Measurements from ENCODE around the gene ASXL1.

ASXL1 gene

GRCh38 chr20:32468313-32468640 lies 110.1 kb downstream of the ASXL1 start:
- no peak for DNase-seq

DNA sequence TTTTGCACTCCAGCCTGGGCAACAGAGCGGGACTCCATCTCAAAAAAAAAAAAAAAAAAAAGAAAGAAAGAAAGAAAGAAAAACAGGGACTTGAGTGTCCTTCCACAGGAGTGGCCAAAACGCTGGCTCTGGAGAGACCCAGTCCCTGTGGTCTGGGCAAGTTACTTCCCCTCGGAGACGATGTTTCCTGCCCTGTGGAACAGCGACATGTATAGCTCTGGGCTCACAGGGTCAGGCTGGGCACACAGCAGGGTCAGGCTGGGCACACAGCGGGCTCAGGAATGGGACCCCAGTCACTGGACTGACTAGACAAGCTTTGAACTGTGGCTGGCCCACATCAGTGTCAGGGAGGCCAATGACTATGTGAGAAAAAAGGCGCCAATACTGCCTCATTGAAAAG lies 110.7 kb downstream of the ASXL1 start:
- DNase-seq: no peak

- peak; percentile 70 for DNase-seq
These were observed 112.1 kb downstream of the ASXL1 start for GRCh38 chr20:32470025-32470861.

DNA sequence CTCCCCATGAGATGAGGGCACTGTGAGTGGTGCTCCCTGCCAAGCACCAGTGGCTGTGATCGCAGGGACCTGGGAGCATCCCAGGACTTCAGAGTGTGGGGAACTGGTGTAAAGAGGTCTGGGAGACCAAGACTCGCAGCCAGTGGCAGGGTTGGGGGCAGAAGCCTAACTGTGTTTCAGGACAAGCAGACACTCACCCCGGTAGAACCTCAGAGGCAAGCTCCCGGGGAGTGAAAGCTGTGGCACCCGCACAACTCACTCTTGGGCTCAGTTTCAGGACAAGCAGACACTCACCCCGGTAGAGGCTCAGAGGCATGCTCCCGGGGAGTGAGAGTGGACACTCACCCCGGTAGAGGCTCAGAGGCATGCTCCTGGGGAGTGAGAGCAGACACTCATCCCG lies 112.8 kb downstream of the ASXL1 start:
- DNase-seq: no peak

GRCh38 chr20:32472581-32473207 lies 114.6 kb downstream of the ASXL1 start:
- no peak for DNase-seq

DNA sequence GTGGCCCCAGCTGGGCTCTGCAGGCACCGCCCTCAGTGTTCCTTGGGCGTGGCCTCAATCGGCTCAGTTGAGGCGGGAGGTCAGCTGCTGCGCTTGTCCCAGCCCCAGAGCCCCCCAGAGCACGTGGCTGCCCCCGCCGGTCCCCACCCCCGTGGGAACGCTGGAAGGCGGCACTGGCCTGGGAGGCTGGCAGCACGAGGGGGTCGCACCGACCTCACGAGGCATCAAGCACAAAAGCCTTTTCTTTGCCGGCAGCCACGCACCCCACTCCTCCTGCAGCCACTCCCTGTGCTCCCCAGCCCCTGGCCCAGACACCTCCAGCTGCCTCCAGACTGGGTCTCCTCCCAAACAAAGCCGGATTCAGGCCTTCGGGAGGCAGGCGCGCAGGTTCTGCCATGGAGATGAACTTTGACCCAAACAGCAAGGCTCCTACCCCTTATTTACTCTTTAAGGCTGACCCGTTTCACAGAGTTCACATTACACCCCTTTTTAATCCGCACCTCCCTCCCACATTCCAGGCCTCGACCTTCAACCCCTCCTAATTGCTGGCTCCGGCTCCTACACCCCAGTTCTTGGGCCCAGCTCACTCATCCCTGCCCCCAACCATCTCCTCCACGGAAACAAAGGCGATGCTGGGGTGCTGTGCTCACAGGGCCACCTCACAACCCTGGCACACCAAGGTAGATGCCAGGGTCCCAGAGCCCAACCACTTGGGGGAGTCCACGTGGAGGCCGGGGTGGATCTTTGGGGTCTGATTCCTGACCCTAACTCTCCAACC lies 115.3 kb downstream of the ASXL1 start:
- no peak for DNase-seq

- DNase-seq: no peak
These were observed 116.0 kb downstream of the ASXL1 start for GRCh38 chr20:32474009-32474716.

- no peak for DNase-seq
These were observed 116.5 kb downstream of the ASXL1 start for GRCh38 chr20:32474717-32474966.

DNA sequence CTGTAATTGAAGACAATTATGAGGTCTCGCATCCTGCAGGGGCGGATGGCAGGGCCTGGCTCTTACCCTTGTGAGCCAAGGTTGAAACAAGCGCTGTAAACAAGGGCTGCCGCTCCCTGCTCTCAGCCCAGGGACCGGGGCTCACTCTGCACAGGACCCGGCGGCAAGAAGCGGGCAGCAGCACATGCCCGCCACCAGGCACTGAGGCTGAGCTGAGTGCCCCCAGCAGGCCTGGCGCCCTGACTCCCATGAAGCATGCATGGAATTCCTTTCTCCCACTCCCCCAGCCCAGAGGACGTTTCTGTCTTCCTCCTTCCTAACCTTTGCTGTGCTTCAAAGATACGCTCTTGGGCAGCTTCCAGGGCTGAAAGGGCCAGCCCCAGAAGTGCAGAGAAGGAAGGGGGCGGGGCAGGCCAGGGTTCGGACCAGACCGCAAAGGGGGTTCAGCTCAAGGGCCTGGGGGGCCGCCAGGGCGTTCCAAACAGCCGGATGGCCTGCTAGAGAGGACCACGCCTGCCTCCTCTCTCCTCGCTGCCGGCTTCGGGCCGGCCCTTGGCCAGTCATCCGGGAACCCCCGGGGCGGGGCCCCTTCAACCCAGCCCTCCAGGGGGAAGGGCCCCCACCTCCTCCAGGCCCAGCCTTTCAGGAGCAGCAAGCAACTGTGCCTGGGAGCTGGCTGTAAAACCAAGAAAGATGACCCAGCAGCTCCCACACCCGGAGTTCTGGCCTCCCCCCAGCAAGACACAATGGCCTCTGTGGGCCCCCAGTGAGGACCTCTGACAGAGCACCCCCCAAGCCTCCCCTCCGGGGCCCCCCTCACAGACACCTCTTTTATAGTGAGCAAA lies 117.1 kb downstream of the ASXL1 start:
- peak; percentile 92 for DNase-seq

DNA sequence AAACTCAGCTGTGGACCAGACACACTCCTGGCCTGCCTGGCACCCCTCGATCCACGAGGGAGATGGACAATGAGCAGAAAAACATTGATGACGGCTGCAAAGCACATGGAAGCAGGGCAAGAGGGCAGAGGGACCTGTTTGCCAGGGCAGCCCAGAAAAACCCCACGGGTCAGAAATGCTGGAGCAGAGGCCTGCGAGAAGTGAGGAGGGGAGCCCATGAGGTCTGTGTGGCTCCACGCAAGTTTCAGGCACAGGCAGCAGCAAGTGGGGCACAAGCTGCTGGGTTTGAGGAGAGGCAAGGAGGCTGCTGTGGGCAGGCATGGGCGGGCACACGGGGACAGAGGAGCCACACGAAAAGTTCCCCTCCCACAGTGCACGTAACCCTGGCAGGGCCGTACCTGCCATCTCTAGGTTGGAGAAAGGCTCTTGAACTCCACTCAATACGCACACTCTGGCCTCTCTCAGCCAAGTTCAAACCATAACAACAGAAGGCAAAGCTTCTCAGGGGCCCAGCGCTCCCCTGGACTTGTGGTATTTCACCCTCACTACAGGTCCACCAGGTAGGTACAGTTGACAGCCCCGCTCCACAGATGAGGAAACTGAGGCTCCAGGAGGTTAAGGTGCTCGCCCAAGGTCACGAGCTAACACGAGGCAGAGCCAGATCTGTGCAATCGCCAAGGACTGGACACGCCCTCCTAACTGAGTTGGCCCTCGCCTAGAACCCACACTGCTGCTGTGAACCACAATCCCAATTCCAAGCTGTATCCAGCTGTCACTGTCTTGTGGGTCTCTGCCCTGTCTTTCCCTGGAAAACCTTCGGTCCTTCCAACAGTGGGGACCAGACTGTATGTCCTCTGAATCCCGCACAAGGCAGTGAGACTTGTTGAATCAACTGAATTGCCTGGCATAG lies 118.8 kb downstream of the ASXL1 start:
- peak; percentile 62 for DNase-seq

DNA sequence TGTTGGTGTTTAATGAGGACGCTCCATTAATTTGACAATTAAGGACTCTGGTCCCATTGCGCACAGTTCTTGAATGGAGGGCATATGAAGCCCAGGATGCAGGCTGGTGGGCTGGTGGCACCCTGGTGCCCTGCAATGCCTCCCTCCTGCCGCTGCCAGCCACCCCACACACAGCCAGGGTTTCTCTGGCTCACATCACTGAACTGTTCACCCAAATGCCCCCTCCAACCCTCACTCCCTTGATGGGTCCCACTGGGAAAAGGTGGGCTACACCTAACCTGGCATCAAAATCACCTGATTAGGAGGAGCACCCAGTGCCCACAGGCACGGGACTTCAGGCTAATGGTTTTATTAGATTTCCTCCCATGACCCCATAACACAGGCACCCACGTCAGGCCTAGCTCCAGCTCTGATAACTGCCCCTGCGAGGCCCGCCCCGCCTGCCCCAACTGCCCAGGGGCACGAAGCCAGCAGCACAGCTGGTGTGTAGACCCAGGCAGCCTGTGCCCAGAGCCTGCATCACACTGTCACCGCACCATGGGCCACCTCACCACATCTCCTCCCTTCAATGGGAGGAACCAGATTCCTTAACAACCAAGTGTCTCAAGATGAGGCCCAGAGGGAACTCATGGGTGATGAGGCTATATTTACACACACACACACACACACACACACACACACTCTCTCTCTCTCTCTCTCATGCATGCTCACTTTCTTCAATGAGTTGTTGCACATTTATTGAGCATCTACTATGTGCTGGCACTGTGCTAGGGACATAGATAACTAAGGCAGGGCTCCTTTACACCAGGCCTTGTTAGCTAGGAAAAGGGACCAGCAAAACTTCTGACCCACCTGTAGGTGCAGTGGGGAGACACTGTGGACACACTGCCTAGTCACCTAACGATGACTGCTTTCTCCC lies 119.7 kb downstream of the ASXL1 start:
- peak; percentile 83 for DNase-seq

- DNase-seq: no peak
These were observed 120.4 kb downstream of the ASXL1 start for GRCh38 chr20:32478576-32478975.

GRCh38 chr20:32479012-32479411 lies 120.9 kb downstream of the ASXL1 start:
- no peak for DNase-seq

GRCh38 chr20:32479697-32480171 lies 121.6 kb downstream of the ASXL1 start:
- DNase-seq: no peak

DNA sequence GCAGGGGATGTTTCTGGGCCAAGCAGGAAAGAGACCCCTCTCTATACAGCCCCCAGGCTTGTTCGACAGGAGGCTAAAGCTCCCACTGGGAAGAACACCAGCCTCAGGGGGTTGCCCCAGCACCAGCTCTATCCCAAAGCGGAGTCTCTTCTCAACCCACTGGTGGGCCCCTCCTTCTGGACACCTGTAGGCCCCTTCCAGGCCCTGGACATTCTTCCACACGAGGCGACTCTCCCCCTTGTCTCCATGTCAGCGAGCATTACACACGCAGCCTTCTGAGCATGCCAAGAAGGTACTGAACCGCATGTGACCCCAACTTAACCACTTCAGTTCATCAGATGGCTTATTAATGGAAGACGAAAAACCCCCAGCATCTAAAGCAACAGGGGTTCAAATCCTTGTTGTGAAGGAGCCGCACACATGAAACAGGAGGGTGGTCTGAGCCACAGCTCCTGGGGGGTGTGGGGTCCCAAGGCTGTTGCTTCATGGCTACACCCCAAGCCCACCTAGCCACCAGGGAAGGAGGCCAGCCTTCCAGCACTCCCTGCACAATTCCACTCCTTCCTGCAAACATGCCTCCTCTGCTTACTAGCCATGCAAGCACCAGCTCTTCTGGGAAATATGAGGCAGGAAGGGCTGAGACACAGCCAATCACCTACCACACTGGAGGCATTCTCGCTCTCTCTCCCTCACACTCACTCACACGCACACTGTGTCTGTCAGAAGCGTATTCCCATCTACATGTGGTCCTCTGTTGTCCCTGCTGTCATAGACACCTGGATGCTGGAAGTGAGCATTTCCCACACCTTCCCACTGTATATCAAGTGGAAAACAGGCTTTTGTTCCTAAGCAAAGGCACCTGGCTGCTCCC lies 122.5 kb downstream of the ASXL1 start:
- no peak for DNase-seq

DNA sequence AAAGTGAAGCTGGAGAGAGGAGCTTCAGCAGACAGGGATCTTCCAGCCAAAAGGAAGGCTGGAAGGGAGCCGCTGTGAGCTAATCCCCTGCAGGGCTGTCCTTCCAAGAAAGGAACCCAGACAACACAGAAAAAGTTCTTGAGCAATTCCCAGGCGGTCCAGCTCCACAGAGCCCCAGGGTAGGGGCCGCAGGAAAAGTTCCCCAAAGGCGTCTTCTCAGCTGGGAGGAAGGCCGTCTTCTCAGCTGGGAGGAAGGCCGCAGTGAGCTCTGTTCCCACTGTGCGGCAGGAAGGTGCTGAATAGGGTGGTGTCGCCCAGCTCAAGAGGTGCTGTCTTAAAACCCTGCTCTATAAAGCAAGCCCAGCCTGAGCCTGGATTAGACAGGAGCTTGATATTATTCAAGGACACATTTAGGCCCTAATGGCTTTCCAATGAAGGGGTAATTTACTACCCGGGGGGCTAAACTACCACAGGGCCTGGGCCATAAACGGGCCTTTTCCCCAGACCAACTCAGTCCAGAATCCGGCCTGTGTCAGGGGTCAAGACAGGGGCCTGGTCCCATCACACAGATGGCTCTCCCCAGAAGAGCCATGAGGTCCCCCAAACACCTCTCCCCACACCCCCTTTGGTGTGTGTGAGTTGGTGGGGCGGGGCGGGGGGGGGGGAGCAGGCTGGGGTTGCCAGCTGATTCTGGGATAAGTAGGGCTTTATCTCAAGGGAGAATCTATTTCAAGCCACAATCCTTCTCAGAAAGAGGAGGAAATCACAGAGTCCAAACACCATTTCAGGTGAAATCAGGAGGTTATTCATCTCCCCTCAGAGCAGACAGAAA lies 123.4 kb downstream of the ASXL1 start:
- no peak for DNase-seq

GRCh38 chr20:32482143-32482441 lies 124.0 kb downstream of the ASXL1 start:
- no peak for DNase-seq

All from hematopoietic multipotent progenitor cell treated with erythropoietin and hydrocortisone succinate and interleukin-3 and kit ligand, for 8 days (in vitro differentiated cells).